Ectodermal cell (in vitro differentiated cells): ENCODE measurements around the gene HSP90AB1.

ENCODE experiments used
- H3K27ac ChIP-seq: 2 replicates; pipeline ENCODE4 v1.7.0; 2013; ENCODE audit warnings: mild to moderate bottlenecking, low read depth, low read length; ENCODE audit not compliant: insufficient read depth, poor library complexity, severe bottlenecking
- H3K27me3 ChIP-seq: 2 replicates; pipeline ENCODE4 v1.7.0; 2013; ENCODE audit warnings: mild to moderate bottlenecking, low read length; ENCODE audit not compliant: insufficient read depth, control insufficient read depth, poor library complexity, severe bottlenecking
- H3K36me3 ChIP-seq: one replicate; pipeline ENCODE4 v1.7.0; 2013; ENCODE audit warnings: low read length; ENCODE audit not compliant: control insufficient read depth, insufficient read depth
- H3K4me1 ChIP-seq: one replicate; pipeline ENCODE4 v1.7.0; 2013; ENCODE audit warnings: low read length; ENCODE audit not compliant: control insufficient read depth, insufficient read depth
- H3K4me3 ChIP-seq: 2 replicates; pipeline ENCODE4 v1.7.0; 2013; ENCODE audit warnings: low read depth, low read length, control low read depth; ENCODE audit not compliant: insufficient read depth
- H3K9me3 ChIP-seq: 2 replicates; pipeline ENCODE4 v1.7.0; 2013; ENCODE audit warnings: mild to moderate bottlenecking, low read length, moderate library complexity; ENCODE audit not compliant: control insufficient read depth
- WGBS, 2 experiments: methylation state at CpG; one replicate each; pipeline ENCODE4 v1.1.7; 2013; ENCODE audit warnings: missing lambda C conversion rate in 2 of 2; 5-methylcytosine and 5-hydroxymethylcytosine counted together

HSP90AB1 gene

GRCh38 chr6:44270526-44271405 is 23.9 kb downstream of the HSP90AB1 start:
- Histone ChIP-seq H3K27me3 (peaks cover 36% of the 10 kb centered on the region), H3K36me3 (no peaks in the 10 kb centered on the region), H3K27ac (no peak overlapping the region), H3K9me3 (no peaks in the 10 kb centered on the region), H3K4me3 (peak overlapping the region; percentile 36), H3K4me1 (peaks cover 25% of the 10 kb centered on the region)
- 1 to 3% methylated on average over 84 to 90 of the region's 90 CpGs for WGBS, 2 experiments

DNA sequence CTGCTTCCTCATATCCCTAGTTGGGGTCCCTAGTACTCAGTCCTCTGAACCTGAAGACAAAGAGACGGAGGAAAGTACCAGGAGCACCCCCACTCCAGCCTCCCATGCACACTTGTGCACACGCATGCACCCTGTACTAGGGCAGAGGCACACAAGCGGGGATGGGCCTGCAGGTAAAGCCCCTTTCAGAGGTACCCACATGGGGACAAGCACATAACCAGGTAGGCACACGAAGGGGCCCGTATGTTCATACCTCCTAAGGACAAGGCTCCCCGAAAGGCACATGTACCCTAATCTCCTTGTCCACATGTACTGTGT is 24.5 kb downstream of the HSP90AB1 start:
- no peak overlapping the region for H3K4me3 ChIP-seq

DNA sequence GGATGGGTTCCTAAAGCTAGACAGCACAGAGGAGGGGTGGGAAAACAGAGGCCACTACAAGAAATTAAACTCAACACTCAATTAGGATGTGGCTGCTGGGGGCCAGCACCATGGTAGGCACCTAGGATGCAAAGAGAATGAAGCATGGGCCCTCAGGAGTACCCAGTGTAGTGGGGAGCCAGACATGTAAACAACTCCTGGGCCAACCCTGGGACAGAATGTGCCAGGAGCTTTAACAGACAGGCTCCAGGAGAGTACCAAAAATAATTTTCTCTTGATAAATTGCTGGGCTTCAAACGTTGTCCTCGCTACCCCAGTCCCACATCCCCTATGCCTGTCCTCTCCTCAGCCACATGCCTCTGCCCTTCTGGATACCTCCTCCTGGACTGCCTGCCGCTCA is 25.0 kb downstream of the HSP90AB1 start:
- peaks cover 25% of the 10 kb centered on the region for H3K4me1 ChIP-seq
- no peak overlapping the region for H3K4me3 ChIP-seq
- WGBS, 2 experiments, result 74 to 82% methylated on average over 3 of the region's 3 CpGs
- no peaks in the 10 kb centered on the region for H3K36me3 ChIP-seq
- H3K9me3 ChIP-seq, result no peaks in the 10 kb centered on the region
- H3K27ac ChIP-seq, result no peak overlapping the region
- H3K27me3 ChIP-seq, result peaks cover 47% of the 10 kb centered on the region

More for the DNA sequence above, 24.5 kb downstream of the HSP90AB1 start:
- peaks cover 25% of the 10 kb centered on the region for H3K4me1 ChIP-seq
- WGBS, 2 experiments, result 86 to 89% methylated on average over 6 of the region's 6 CpGs
- no peaks in the 10 kb centered on the region for H3K9me3 ChIP-seq
- H3K27ac ChIP-seq, result no peak overlapping the region
- H3K36me3 ChIP-seq, result no peaks in the 10 kb centered on the region
- peaks cover 42% of the 10 kb centered on the region for H3K27me3 ChIP-seq

GRCh38 chr6:44272529-44272928 is 25.6 kb downstream of the HSP90AB1 start:
- 88 to 90% methylated on average over 3 of the region's 3 CpGs for WGBS, 2 experiments
- Histone ChIP-seq H3K4me3 (no peak overlapping the region), H3K4me1 (peaks cover 28% of the 10 kb centered on the region), H3K27ac (no peak overlapping the region), H3K27me3 (peaks cover 53% of the 10 kb centered on the region), H3K9me3 (no peaks in the 10 kb centered on the region), H3K36me3 (no peaks in the 10 kb centered on the region)

DNA sequence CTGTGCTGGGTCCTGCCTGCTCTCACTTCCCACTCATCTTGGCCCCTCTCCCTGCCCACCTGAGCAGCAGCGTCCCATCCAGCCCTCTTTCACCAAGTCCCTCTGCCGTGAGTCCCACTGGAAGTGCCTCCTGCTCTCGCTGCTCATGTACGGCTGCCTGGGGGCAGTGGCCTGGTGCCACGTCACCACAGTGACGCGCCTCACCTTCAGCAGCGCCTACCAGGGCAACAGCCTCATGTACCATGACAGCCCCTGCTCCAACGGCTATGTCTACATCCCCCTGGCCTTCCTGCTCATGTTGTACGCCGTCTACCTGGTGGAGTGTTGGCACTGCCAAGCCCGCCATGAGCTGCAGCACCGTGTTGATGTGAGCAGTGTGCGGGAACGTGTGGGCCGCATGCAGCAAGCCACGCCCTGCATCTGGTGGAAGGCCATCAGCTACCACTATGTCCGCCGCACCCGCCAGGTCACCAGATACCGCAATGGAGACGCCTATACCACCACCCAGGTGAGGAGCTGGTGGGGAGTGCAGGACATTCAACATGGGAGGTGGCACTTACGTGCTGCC is 26.2 kb downstream of the HSP90AB1 start:
- peaks cover 24% of the 10 kb centered on the region for H3K4me1 ChIP-seq
- H3K4me3 ChIP-seq, result no peak overlapping the region
- WGBS, 2 experiments, result 92 to 93% methylated on average over 23 of the region's 23 CpGs
- H3K27me3 ChIP-seq, result peaks cover 59% of the 10 kb centered on the region
- no peaks in the 10 kb centered on the region for H3K9me3 ChIP-seq
- no peaks in the 10 kb centered on the region for H3K36me3 ChIP-seq
- H3K27ac ChIP-seq, result no peak overlapping the region

- Histone ChIP-seq H3K4me3 (no peak overlapping the region), H3K27ac (no peak overlapping the region), H3K36me3 (no peaks in the 10 kb centered on the region), H3K9me3 (no peaks in the 10 kb centered on the region), H3K27me3 (peaks cover 59% of the 10 kb centered on the region), H3K4me1 (peaks cover 19% of the 10 kb centered on the region)
- WGBS, 2 experiments, result 85 to 90% methylated on average over 1 of the region's 1 CpG
These were observed 26.7 kb downstream of the HSP90AB1 start for GRCh38 chr6:44273617-44274016.

DNA sequence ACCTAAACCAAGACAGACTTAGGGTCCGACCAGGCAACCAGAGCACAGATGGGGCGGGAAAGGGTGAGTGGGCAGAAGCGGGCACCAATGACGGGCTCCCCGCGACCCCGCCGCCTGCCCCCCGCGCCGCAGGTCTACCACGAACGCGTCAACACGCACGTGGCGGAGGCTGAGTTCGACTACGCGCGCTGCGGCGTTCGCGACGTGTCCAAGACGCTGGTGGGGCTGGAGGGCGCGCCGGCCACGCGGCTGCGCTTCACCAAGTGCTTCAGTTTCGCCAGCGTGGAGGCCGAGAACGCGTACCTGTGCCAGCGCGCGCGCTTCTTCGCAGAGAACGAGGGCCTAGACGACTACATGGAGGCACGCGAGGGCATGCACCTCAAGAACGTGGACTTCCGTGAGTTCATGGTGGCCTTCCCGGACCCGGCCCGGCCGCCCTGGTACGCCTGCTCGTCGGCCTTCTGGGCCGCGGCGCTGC is 28.4 kb downstream of the HSP90AB1 start:
- no peak overlapping the region for H3K4me3 ChIP-seq
- H3K27me3 ChIP-seq, result peaks cover 52% of the 10 kb centered on the region
- peaks cover 8% of the 10 kb centered on the region for H3K4me1 ChIP-seq
- no peaks in the 10 kb centered on the region for H3K36me3 ChIP-seq
- WGBS, 2 experiments, result 93 to 94% methylated on average over 59 of the region's 59 CpGs
- no peaks in the 10 kb centered on the region for H3K9me3 ChIP-seq
- no peak overlapping the region for H3K27ac ChIP-seq

- 19 to 20% methylated on average over 109 of the region's 109 CpGs for WGBS, 2 experiments
- no peak overlapping the region for H3K27ac ChIP-seq
- peak overlapping the region; percentile 17 for H3K4me3 ChIP-seq
- H3K4me1 ChIP-seq, result peaks cover 8% of the 10 kb centered on the region
- no peaks in the 10 kb centered on the region for H3K9me3 ChIP-seq
- no peaks in the 10 kb centered on the region for H3K36me3 ChIP-seq
- H3K27me3 ChIP-seq, result peaks cover 52% of the 10 kb centered on the region
These were observed 29.1 kb downstream of the HSP90AB1 start for GRCh38 chr6:44275749-44276648.

GRCh38 chr6:44276667-44277640 is 30.1 kb downstream of the HSP90AB1 start:
- 84% methylated on average over 22 to 23 of the region's 23 CpGs for WGBS, 2 experiments
- Histone ChIP-seq H3K27ac (no peak overlapping the region), H3K27me3 (peaks cover 55% of the 10 kb centered on the region)

More at GRCh38 chr6:44276667-44277640, 30.1 kb downstream of the HSP90AB1 start:
- Histone ChIP-seq H3K4me3 (no peak overlapping the region), H3K36me3 (no peaks in the 10 kb centered on the region), H3K4me1 (peaks cover 3% of the 10 kb centered on the region), H3K9me3 (no peaks in the 10 kb centered on the region)
